K562 (cell line): Measurements from ENCODE around the gene HS3ST3B1. TPM values are rescaled to one million over a fixed set of nuclear protein-coding genes. Genes with fewer than 3 reads are reported as not detected.

Source experiments
- ATAC-seq: fragments of 200-7000 bp; cut with Tn5 transposase; 3 replicates; pipeline ENCODE4 v1.9.1; 2020; ENCODE audit warnings: moderate library complexity
- BruUV-seq: library from RNA; stranded (reverse); fragments of 400-500 nt; replicated peaks from 2 replicates; lab custom pipeline; 2021; lab: Mats Ljungman, UMichigan
- CTCF ChIA-PET: fragments of 300-600 bp; formaldehyde crosslinking; extraction: SDS; loops from one replicate; lab custom pipeline; 2021; ENCODE audit warnings: low intra/inter-chr PET ratio; lab: Yijun Ruan, JAX
- POLR2A ChIA-PET: fragments of 300-600, 350-650 bp; sonication (Branson Sonifier 250); formaldehyde crosslinking; extraction: SDS; loops from one replicate; lab custom pipeline; 2021; ENCODE audit warnings: antibody characterized with exemption, inconsistent platforms; lab: Yijun Ruan, JAX
- DNase-seq, 4 experiments: peaks; one replicate each; pipeline versions ENCODE4 v3.0.0 to v3.0.0-alpha.2; 2011 to 2018; ENCODE audit warnings: low spot score in 3 of 4, mixed read lengths in 3 of 4; ENCODE audit errors: extremely low read depth in 1 of 4
- FAIRE-seq: peaks from 2 replicates; lab custom pipeline; 2011; peaks lifted over from hg19 to GRCh38; lab: Jason Lieb, UNC
- H2AFZ ChIP-seq: 2 replicates; pipeline ENCODE4 v1.6.0; 2011; ENCODE audit warnings: low read depth, low read length, control low read depth, inconsistent platforms
- H3K27ac ChIP-seq: fragments of 200-600 bp; 3 replicates; pipeline ENCODE4 v1.8.0; 2011; ENCODE audit warnings: low read depth, mild to moderate bottlenecking, control low read depth, inconsistent platforms, low read length, moderate library complexity, mixed read lengths; ENCODE audit errors: extremely low read depth
- H3K27me3 ChIP-seq, 2 experiments: fragments of 300-600 bp in 1 of 2; 2 replicates in 1 of 2; 3 replicates in 1 of 2; pipeline versions ENCODE4 v1.6.0 to v1.8.0; 2011; ENCODE audit warnings: inconsistent platforms in 2 of 2, low read length in 2 of 2, mild to moderate bottlenecking in 1 of 2, mixed read lengths in 1 of 2, moderate library complexity in 1 of 2; ENCODE audit not compliant: control insufficient read depth in 2 of 2, insufficient read depth in 2 of 2
- H3K36me3 ChIP-seq: fragments of 300-600 bp; 3 replicates; pipeline ENCODE4 v1.8.0; 2011; ENCODE audit warnings: mild to moderate bottlenecking, low read length, inconsistent platforms; ENCODE audit not compliant: control insufficient read depth, insufficient read depth
- H3K4me1 ChIP-seq, 2 experiments: fragments of 200-600 bp in 1 of 2; replicated peaks in 1 of 2; 2 replicates in 1 of 2; 3 replicates in 1 of 2; pipeline versions ENCODE4 v1.5.1 to v1.8.0; 2011; ENCODE audit warnings: inconsistent platforms in 2 of 2, low read length in 2 of 2, mild to moderate bottlenecking in 1 of 2, mixed read lengths in 1 of 2, moderate library complexity in 1 of 2; ENCODE audit not compliant: control insufficient read depth in 2 of 2, insufficient read depth in 2 of 2
- H3K4me2 ChIP-seq: 2 replicates; pipeline ENCODE4 v1.6.1; 2011; ENCODE audit warnings: low read length, control low read depth, inconsistent platforms, mixed read lengths; ENCODE audit not compliant: insufficient read depth
- H3K4me3 ChIP-seq: fragments of 200-600 bp; sonication (generic), shearing (Covaris generic); 2 replicates; pipeline ENCODE4 v1.5.1; 2016; ENCODE audit warnings: control low read depth, inconsistent platforms
- H3K79me2 ChIP-seq: fragments of 200-600 bp; 3 replicates; pipeline ENCODE4 v1.8.0; 2011; ENCODE audit warnings: low read length, inconsistent platforms; ENCODE audit not compliant: control insufficient read depth, insufficient read depth
- H3K9ac ChIP-seq, 2 experiments: 2 replicates each; pipeline versions ENCODE4 v1.6.0 to v1.6.1; 2011; ENCODE audit warnings: low read depth in 2 of 2, low read length in 2 of 2, control low read depth in 1 of 2, inconsistent platforms in 1 of 2, mild to moderate bottlenecking in 1 of 2, mixed read lengths in 1 of 2; ENCODE audit not compliant: insufficient read depth in 1 of 2
- H3K9me1 ChIP-seq: one replicate; pipeline ENCODE4 v1.6.0; 2011; ENCODE audit warnings: inconsistent platforms, mild to moderate bottlenecking, low read length, moderate library complexity; ENCODE audit not compliant: control insufficient read depth, insufficient read depth
- H3K9me3 ChIP-seq: replicated peaks from 2 replicates; pipeline ENCODE4 v1.5.1; 2011; ENCODE audit warnings: low read depth, low read length, inconsistent platforms; ENCODE audit not compliant: control insufficient read depth, insufficient read depth
- H4K20me1 ChIP-seq: replicated peaks from 2 replicates; pipeline ENCODE4 v1.6.1; 2011; ENCODE audit warnings: low read length, inconsistent platforms, mixed read lengths; ENCODE audit not compliant: control insufficient read depth, insufficient read depth
- ARNT ChIP-seq, 2 experiments: fragments of 450-650 bp; IDR thresholded peaks; 2 replicates each; pipeline ENCODE4 v1.6.1; 2016; ENCODE audit warnings: mild to moderate bottlenecking in 1 of 2
- CBFA2T2 ChIP-seq: fragments of 450-650 bp; conservative IDR thresholded peaks from 2 replicates; pipeline ENCODE4 v1.6.1; 2017; ENCODE audit warnings: mild to moderate bottlenecking
- CBFA2T3 ChIP-seq: fragments of 450-650 bp; IDR thresholded peaks from 2 replicates; pipeline ENCODE4 v1.6.1; 2017
- CBX2 ChIP-seq: fragments of 200-600 bp; sonication (generic); IDR thresholded peaks from one replicate; pipeline ENCODE4 v1.6.1; 2012; ENCODE audit warnings: mild to moderate bottlenecking, low read length, inconsistent platforms; ENCODE audit not compliant: insufficient read depth, poor library complexity, severe bottlenecking
- CREB3L1 ChIP-seq: fragments of 450-650 bp; IDR thresholded peaks from 2 replicates; pipeline ENCODE4 v1.6.1; 2014; ENCODE audit warnings: low read depth, mild to moderate bottlenecking, moderate library complexity, borderline replicate concordance
- ERF ChIP-seq: fragments of 450-650 bp; formaldehyde crosslinking; IDR thresholded peaks from 2 replicates; pipeline ENCODE4 v1.4.0; 2020; ENCODE audit warnings: mild to moderate bottlenecking, mixed read lengths
- ETV6 ChIP-seq, 3 experiments: fragments of 150-350 bp in 1 of 3; sonication (generic) in 1 of 3; formaldehyde crosslinking in 1 of 3; IDR thresholded peaks; 2 replicates each; pipeline versions ENCODE4 v1.6.1 to v1.8.0; 2014 to 2022; ENCODE audit warnings: borderline replicate concordance in 2 of 3, low read depth in 2 of 3, antibody characterized with exemption in 1 of 3, low read length in 1 of 3, mild to moderate bottlenecking in 1 of 3, missing genetic modification reagents in 1 of 3
- POLR2B ChIP-seq: fragments of 450-650 bp; IDR thresholded peaks from 2 replicates; pipeline ENCODE4 v1.6.1; 2018; ENCODE audit warnings: low read depth; ENCODE audit not compliant: partially characterized antibody
- RBM39 ChIP-seq: fragments of 200-400 bp; formaldehyde crosslinking; optimal IDR thresholded peaks from 2 replicates; pipeline ENCODE3; 2018; ENCODE audit warnings: low read depth, low read length
- TCF7L2 ChIP-seq: fragments of 150-350 bp; IDR thresholded peaks from 2 replicates; pipeline ENCODE4 v1.6.1; 2016; ENCODE audit warnings: low read depth, mild to moderate bottlenecking, low read length, moderate library complexity
- WGBS: fragments of 100-300 bp; shearing (Covaris generic); methylation state at CpG from one replicate; pipeline ENCODE4 v1.1.6; 2016; ENCODE audit warnings: low coverage, mixed read lengths; ENCODE audit not compliant: insufficient coverage; ENCODE audit errors: missing lambda C conversion rate; 5-methylcytosine and 5-hydroxymethylcytosine counted together
- in situ Hi-C: fragments of 300-500 bp; cut with MboI; formaldehyde crosslinking; loops from 4 replicates; pipeline ENCODE4 v1.15.0; 2018; ENCODE audit warnings: inconsistent platforms, mixed read lengths
- intact Hi-C: fragments of 100-400 bp; cut with micrococcal nuclease; formaldehyde crosslinking; loops from 2 replicates; pipeline ENCODE4 v1.14.2; 2022
- polyA plus RNA-seq, 8 experiments: library from polyadenylated mRNA; depleted of rRNA in 4 of 8; stranded (reverse) in 5 of 8; unstranded in 3 of 8; fragments of >200 nt; fragmentation: Nextera tagmentation in 2 of 8; fragmentation: Illumina TruSeq in 1 of 8; extraction: Ambion mirVana in 2 of 8; extraction: Trizol in 1 of 8; gene quantifications; 2 replicates each; pipeline versions ENCODE4 v1.2.1 to v1.2.3, GENCODE V29; 2011 to 2014; ENCODE audit warnings: inconsistent platforms in 1 of 8, missing spikeins in 1 of 8
- total RNA-seq, 7 experiments: library from RNA; depleted of rRNA in 6 of 7; stranded (reverse); fragments of >200 nt in 6 of 7; fragmentation: Illumina TruSeq in 2 of 7; extraction: Trizol in 2 of 7; gene quantifications; 2 replicates each; pipeline versions ENCODE4 v1.2.1 to v1.2.3, GENCODE V29; 2011 to 2021; ENCODE audit warnings: low replicate concordance in 1 of 7

The HS3ST3B1 gene
- total and polyA plus RNA-seq, 9 of the 15 experiments (the other 6 are each of a cell fraction or from before 2014, with no cell fraction given), result 1.9 to 12.9 (median 3.7) TPM

GRCh38 chr17:14381606-14382005 is 80.7 kb downstream of the HS3ST3B1 start:
- CTCF ChIA-PET, result no interaction called here

GRCh38 chr17:14387036-14387435 is 86.2 kb downstream of the HS3ST3B1 start:
- ChIA-PET POLR2A (interaction anchor here (1.1 kb wide), 1 partner anchor 10 kb away, joined by 5 read pairs; no protein-coding TSS in a partner anchor), CTCF (no interaction called here)
- no peak for ATAC-seq
- Histone ChIP-seq H3K9me3 (peaks cover 1% of the 10 kb centered on the region; the same call in 1 of the 2 replicates), H2AFZ (no peak overlapping the region), H3K4me3 (no peak overlapping the region), H3K4me1 (no peaks in the 10 kb centered on the region), H3K9me1 (no peaks in the 10 kb centered on the region), H3K4me2 (no peak overlapping the region), H3K36me3 (no peaks in the 10 kb centered on the region), H3K79me2 (no peaks in the 10 kb centered on the region), H3K9ac (no peak overlapping the region), H4K20me1 (no peaks in the 10 kb centered on the region), H3K27me3 (no peaks in the 10 kb centered on the region; a peak in 2 of 5 replicates)
- WGBS, result 28% methylated on average over 7 of the region's 7 CpGs
- in situ Hi-C loops, result no loop called here
- DNase-seq, result no peak
- no TSS peak for BruUV-seq
- no peak for TF ChIP-seq ERF (CRISPR knock-in tag)
- TF ChIP-seq CBFA2T2, result no peak
- TF ChIP-seq ETV6 (IDR thresholded peaks at IDR 0.05; ENCODE audit: borderline replicate concordance in 1 of 2, low read depth in 2 of 2, low read length in 1 of 2), result no peak
- no peak for TF ChIP-seq ETV6 (CRISPR knock-in tag; IDR thresholded peaks at IDR 0.05; ENCODE audit: borderline replicate concordance)
- no peak for TF ChIP-seq CBX2
- no peak for TF ChIP-seq RBM39
- no peak for TF ChIP-seq POLR2B
- TF ChIP-seq CREB3L1, result no peak
- no peak for TF ChIP-seq ARNT (IDR thresholded peaks at IDR 0.05)
- TF ChIP-seq, all 486 proteins: peak for 0
- intact Hi-C loops, result no loop called here
- FAIRE-seq, result no peak
- no peak overlapping the region for H3K27ac ChIP-seq

More at GRCh38 chr17:14381606-14382005, 80.7 kb downstream of the HS3ST3B1 start:
- no peak overlapping the region for H3K4me3 ChIP-seq
- H3K27ac ChIP-seq, result no peak overlapping the region
- H3K9ac ChIP-seq, result no peak overlapping the region
- H3K4me1 ChIP-seq, result no peaks in the 10 kb centered on the region
- no peaks in the 10 kb centered on the region for H4K20me1 ChIP-seq
- no peaks in the 10 kb centered on the region for H3K9me1 ChIP-seq
- FAIRE-seq, result no peak
- H3K9me3 ChIP-seq, result no peaks in the 10 kb centered on the region
- WGBS, result 20% methylated on average over 6 of the region's 6 CpGs
- POLR2A ChIA-PET, result no interaction called here
- no peaks in the 10 kb centered on the region for H3K79me2 ChIP-seq
- H3K27me3 ChIP-seq, result no peaks in the 10 kb centered on the region; a peak in 1 of 5 replicates
- no peak overlapping the region for H2AFZ ChIP-seq
- in situ Hi-C loops, result no loop called here
- no peaks in the 10 kb centered on the region for H3K36me3 ChIP-seq
- TF ChIP-seq TCF7L2 (no peak), CBFA2T3 (no peak)
- no TSS peak for BruUV-seq
- ATAC-seq, result no peak
- no peak overlapping the region for H3K4me2 ChIP-seq
- intact Hi-C loops, result no loop called here
- no peak for DNase-seq
